GM12878 (cell line): ENCODE measurements around the gene NT5C. TPM values are rescaled to one million over a fixed set of nuclear protein-coding genes. Genes with fewer than 3 reads are reported as not detected.
A peak's percentile ranks its signal among the peaks of the same experiment; 100 is the strongest.

Source experiments
- ASH2L ChIP-seq: fragments of 300-600, 200-600 bp; sonication (generic); IDR thresholded peaks from 2 replicates; pipeline ENCODE4 v1.6.1; 2017; ENCODE audit warnings: low read depth, mild to moderate bottlenecking, borderline replicate concordance
- EP300 ChIP-seq, 2 experiments: fragments of 150-350 bp in 1 of 2; IDR thresholded peaks; 2 replicates each; pipeline ENCODE4 v1.6.1; 2011 to 2012; ENCODE audit warnings: low read depth in 2 of 2, low read length in 2 of 2, borderline replicate concordance in 1 of 2, improper control_type of control experiment in 1 of 2, inconsistent platforms in 1 of 2; ENCODE audit not compliant: control insufficient read depth in 1 of 2
- ETV6 ChIP-seq, 2 experiments: fragments of 450-650 bp in 1 of 2; IDR thresholded peaks in 1 of 2; conservative IDR thresholded peaks in 1 of 2; 2 replicates each; pipeline ENCODE4 v1.6.1; 2014; ENCODE audit warnings: antibody characterized with exemption in 1 of 2, borderline replicate concordance in 1 of 2, low read depth in 1 of 2, mild to moderate bottlenecking in 1 of 2, moderate library complexity in 1 of 2
- IRF4 ChIP-seq: IDR thresholded peaks from 2 replicates; pipeline ENCODE4 v1.6.1; 2011; ENCODE audit warnings: low read depth, low read length
- KAT2A ChIP-seq: conservative IDR thresholded peaks from 2 replicates; pipeline ENCODE4 v1.6.1; 2011; ENCODE audit warnings: low read depth, low read length; ENCODE audit not compliant: control insufficient read depth
- KDM1A ChIP-seq: fragments of 200-600 bp; sonication (generic); IDR thresholded peaks from 2 replicates; pipeline ENCODE4 v1.6.1; 2016; ENCODE audit warnings: borderline replicate concordance
- MYC ChIP-seq: IDR thresholded peaks from 2 replicates; pipeline ENCODE4 v1.6.1; 2011; ENCODE audit warnings: mild to moderate bottlenecking, low read length, moderate library complexity, inconsistent platforms; ENCODE audit not compliant: insufficient read depth, insufficient replicate concordance, insufficient read length, severe bottlenecking
- NFXL1 ChIP-seq: fragments of 450-650 bp; IDR thresholded peaks from 2 replicates; pipeline ENCODE4 v1.6.1; 2017; ENCODE audit warnings: antibody characterized with exemption, mild to moderate bottlenecking, borderline replicate concordance
- POLR2A ChIP-seq: IDR thresholded peaks from 2 replicates; pipeline ENCODE4 v1.6.1; 2011; ENCODE audit warnings: low read depth, mild to moderate bottlenecking, low read length
- SMARCA5 ChIP-seq: fragments of 450-650 bp; IDR thresholded peaks from 2 replicates; pipeline ENCODE4 v1.6.1; 2017; ENCODE audit warnings: mild to moderate bottlenecking
- SREBF1 ChIP-seq: IDR thresholded peaks from 2 replicates; pipeline ENCODE4 v1.6.1; 2012; ENCODE audit warnings: mild to moderate bottlenecking, low read length
- ZBTB11 ChIP-seq: fragments of 450-650 bp; formaldehyde crosslinking; IDR thresholded peaks from 2 replicates; pipeline ENCODE4 v1.5.0; 2022; ENCODE audit warnings: mild to moderate bottlenecking, missing genetic modification characterization
- ZNF24 ChIP-seq: fragments of 450-650 bp; IDR thresholded peaks from 2 replicates; pipeline ENCODE4 v1.6.1; 2017; ENCODE audit warnings: antibody characterized with exemption, mild to moderate bottlenecking
- ZNF687 ChIP-seq: fragments of 450-650 bp; IDR thresholded peaks from 2 replicates; pipeline ENCODE4 v1.6.1; 2017; ENCODE audit warnings: mild to moderate bottlenecking, moderate library complexity
- polyA plus RNA-seq, 11 experiments: library from polyadenylated mRNA; depleted of rRNA in 4 of 11; unstranded in 6 of 11; stranded (reverse) in 5 of 11; fragments of >200 nt; fragmentation: Nextera tagmentation in 4 of 11; fragmentation: Illumina TruSeq in 1 of 11; extraction: Ambion mirVana in 4 of 11; extraction: Trizol in 1 of 11; gene quantifications; 1 replicate in 1 of 11; 2 replicates in 10 of 11; pipeline versions ENCODE4 v1.2.1 to v1.2.3, GENCODE V29; 2011 to 2016; ENCODE audit warnings: inconsistent platforms in 2 of 11, missing spikeins in 2 of 11, low read depth in 1 of 11
- total RNA-seq, 4 experiments: library from RNA; depleted of rRNA in 3 of 4; stranded (reverse); fragments of >200 nt in 3 of 4; fragmentation: Illumina TruSeq in 1 of 4; extraction: Trizol in 1 of 4; gene quantifications; 2 replicates each; pipeline versions ENCODE4 v1.2.1 to v1.2.3, GENCODE V29; 2013 to 2021
- TF ChIP-seq, protein P1 (sequence below): IDR thresholded peaks from 2 replicates; pipeline ENCODE4 v1.6.1; 2012; ENCODE audit warnings: improper control_type of control experiment, low read depth, low read length; ENCODE audit not compliant: insufficient replicate concordance

Gene NT5C
- total and polyA plus RNA-seq, 10 of the 15 experiments (the other 5 are each of a cell fraction or from before 2014, with no cell fraction given) = 3.7 to 158 (median 63.9) TPM

- no peak for TF ChIP-seq EP300 (IDR thresholded peaks at IDR 0.05; ENCODE audit: borderline replicate concordance in 1 of 2, control insufficient read depth in 1 of 2, low read depth in 2 of 2, low read length in 2 of 2)
- TF ChIP-seq NFXL1 = no peak
- no peak for TF ChIP-seq ZBTB11 (CRISPR knock-in tag)
- peak; percentile 46 for TF ChIP-seq POLR2A
- TF ChIP-seq SMARCA5 = peak; percentile 72; the same call in 1 of the 2 replicates
- no peak for TF ChIP-seq ETV6 (conservative IDR thresholded peaks at IDR 0.05 in 1 of 2, IDR thresholded peaks at IDR 0.05 in 1 of 2; ENCODE audit: borderline replicate concordance in 1 of 2, low read depth in 1 of 2)
- TF ChIP-seq KAT2A = no peak
- TF ChIP-seq, protein P1, sequence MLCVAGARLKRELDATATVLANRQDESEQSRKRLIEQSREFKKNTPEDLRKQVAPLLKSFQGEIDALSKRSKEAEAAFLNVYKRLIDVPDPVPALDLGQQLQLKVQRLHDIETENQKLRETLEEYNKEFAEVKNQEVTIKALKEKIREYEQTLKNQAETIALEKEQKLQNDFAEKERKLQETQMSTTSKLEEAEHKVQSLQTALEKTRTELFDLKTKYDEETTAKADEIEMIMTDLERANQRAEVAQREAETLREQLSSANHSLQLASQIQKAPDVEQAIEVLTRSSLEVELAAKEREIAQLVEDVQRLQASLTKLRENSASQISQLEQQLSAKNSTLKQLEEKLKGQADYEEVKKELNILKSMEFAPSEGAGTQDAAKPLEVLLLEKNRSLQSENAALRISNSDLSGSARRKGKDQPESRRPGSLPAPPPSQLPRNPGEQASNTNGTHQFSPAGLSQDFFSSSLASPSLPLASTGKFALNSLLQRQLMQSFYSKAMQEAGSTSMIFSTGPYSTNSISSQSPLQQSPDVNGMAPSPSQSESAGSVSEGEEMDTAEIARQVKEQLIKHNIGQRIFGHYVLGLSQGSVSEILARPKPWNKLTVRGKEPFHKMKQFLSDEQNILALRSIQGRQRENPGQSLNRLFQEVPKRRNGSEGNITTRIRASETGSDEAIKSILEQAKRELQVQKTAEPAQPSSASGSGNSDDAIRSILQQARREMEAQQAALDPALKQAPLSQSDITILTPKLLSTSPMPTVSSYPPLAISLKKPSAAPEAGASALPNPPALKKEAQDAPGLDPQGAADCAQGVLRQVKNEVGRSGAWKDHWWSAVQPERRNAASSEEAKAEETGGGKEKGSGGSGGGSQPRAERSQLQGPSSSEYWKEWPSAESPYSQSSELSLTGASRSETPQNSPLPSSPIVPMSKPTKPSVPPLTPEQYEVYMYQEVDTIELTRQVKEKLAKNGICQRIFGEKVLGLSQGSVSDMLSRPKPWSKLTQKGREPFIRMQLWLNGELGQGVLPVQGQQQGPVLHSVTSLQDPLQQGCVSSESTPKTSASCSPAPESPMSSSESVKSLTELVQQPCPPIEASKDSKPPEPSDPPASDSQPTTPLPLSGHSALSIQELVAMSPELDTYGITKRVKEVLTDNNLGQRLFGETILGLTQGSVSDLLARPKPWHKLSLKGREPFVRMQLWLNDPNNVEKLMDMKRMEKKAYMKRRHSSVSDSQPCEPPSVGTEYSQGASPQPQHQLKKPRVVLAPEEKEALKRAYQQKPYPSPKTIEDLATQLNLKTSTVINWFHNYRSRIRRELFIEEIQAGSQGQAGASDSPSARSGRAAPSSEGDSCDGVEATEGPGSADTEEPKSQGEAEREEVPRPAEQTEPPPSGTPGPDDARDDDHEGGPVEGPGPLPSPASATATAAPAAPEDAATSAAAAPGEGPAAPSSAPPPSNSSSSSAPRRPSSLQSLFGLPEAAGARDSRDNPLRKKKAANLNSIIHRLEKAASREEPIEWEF = no peak
- no peak for TF ChIP-seq ZNF24
- TF ChIP-seq ZNF687 = no peak
- no peak for TF ChIP-seq MYC
- no peak for TF ChIP-seq SREBF1
- TF ChIP-seq KDM1A = no peak
- no peak for TF ChIP-seq ASH2L
- no peak for TF ChIP-seq IRF4
These were observed 17.6 kb downstream of the NT5C start (continued) for GRCh38 chr17:75113798-75114551.
